Measurements from ENCODE around the gene CKAP4.
"Not testable (repeated sequence)": the region's sequence is repeated elsewhere in the genome, so short reads cannot be mapped to it uniquely, and the experiment has no call there.

Gene CKAP4

GRCh38 chr12:106289196-106289681, 41.4 kb upstream of the CKAP4 start:
- TF ChIP-seq CTCF (conservative IDR thresholded peaks at IDR 0.05; ENCODE audit: control insufficient read depth, insufficient read depth, low read depth, low read length), result no peak
- no peak overlapping the region for H3K4me3 ChIP-seq (ENCODE audit: control insufficient read depth, low read depth, low read length)
- DNase-seq (ENCODE audit: low read depth), result no peak

DNA sequence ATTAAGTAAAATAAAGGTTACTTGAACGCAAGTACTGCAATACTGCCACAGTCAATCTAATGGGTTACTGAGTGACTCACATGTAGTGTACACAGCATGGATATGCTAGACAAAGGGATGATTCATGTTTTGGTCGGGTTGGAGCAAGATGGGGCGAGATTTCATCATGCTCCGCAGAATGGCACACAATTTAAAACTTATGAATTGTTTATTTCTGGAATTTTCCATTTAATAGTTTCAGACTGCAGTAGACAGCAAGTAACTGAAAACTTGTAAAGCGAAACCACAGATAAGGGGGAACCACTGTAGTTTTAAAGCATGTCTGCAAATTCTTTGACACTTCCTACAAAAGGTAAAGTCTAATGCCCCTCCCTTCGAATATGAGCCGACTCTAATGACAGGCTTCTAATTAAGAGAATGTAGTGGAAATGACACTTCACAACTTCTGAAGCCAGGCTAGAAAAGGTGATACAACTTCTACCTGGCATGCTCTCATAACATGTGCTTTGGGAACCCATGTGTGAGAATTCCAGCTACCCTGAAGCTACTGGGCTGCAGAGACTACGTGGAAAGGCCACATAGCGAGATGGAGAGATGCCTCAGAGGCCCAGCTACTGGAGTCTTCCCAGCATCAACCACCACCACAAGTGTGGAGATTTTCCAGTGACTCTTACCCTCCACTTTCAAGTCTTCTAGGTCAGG, 40.8 kb upstream of the CKAP4 start:
- no peak overlapping the region for H3K4me3 ChIP-seq (ENCODE audit: control insufficient read depth, low read depth, low read length)
- peak; percentile 94 for DNase-seq (ENCODE audit: low read depth)
- no peak for TF ChIP-seq CTCF (conservative IDR thresholded peaks at IDR 0.05; ENCODE audit: control insufficient read depth, insufficient read depth, low read depth, low read length)

GRCh38 chr12:106288101-106288493, 40.3 kb upstream of the CKAP4 start:
- TF ChIP-seq CTCF (conservative IDR thresholded peaks at IDR 0.05; ENCODE audit: control insufficient read depth, insufficient read depth, low read depth, low read length), result no peak
- no peak overlapping the region for H3K4me3 ChIP-seq (ENCODE audit: control insufficient read depth, low read depth, low read length)
- no peak for DNase-seq (ENCODE audit: low read depth)

GRCh38 chr12:106287364-106287763, 39.5 kb upstream of the CKAP4 start:
- DNase-seq (ENCODE audit: low read depth), result no peak
- H3K4me3 ChIP-seq (ENCODE audit: control insufficient read depth, low read depth, low read length), result no peak overlapping the region
- no peak for TF ChIP-seq CTCF (conservative IDR thresholded peaks at IDR 0.05; ENCODE audit: control insufficient read depth, insufficient read depth, low read depth, low read length)

- DNase-seq (ENCODE audit: low read depth), result not testable (repeated sequence)
These were observed 38.8 kb upstream of the CKAP4 start for GRCh38 chr12:106286576-106287162.

DNA sequence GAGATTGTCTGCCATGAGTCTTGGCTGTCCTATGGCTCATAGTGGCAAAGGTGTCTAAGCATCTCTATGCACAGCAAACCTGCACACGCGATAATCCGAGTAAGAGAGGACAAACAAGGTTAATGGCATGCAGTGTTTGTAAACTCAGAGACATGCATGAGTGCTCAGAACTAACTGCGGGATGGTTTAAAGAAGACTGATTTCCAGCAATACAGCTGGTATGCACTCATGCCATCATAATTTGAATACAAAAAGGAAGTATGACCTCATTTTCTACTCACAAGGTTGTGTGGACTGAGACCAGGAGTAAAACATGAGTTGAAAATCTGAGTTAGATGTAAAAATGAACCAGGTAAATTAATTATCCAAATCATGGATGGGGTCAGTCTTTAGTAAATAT, 38.2 kb upstream of the CKAP4 start:
- no peak overlapping the region for H3K4me3 ChIP-seq (ENCODE audit: control insufficient read depth, low read depth, low read length)
- no peak for DNase-seq (ENCODE audit: low read depth)
- TF ChIP-seq CTCF (conservative IDR thresholded peaks at IDR 0.05; ENCODE audit: control insufficient read depth, insufficient read depth, low read depth, low read length), result no peak

More at GRCh38 chr12:106286576-106287162, 38.8 kb upstream of the CKAP4 start:
- H3K4me3 ChIP-seq (ENCODE audit: control insufficient read depth, low read depth, low read length), result not testable (repeated sequence)

DNA sequence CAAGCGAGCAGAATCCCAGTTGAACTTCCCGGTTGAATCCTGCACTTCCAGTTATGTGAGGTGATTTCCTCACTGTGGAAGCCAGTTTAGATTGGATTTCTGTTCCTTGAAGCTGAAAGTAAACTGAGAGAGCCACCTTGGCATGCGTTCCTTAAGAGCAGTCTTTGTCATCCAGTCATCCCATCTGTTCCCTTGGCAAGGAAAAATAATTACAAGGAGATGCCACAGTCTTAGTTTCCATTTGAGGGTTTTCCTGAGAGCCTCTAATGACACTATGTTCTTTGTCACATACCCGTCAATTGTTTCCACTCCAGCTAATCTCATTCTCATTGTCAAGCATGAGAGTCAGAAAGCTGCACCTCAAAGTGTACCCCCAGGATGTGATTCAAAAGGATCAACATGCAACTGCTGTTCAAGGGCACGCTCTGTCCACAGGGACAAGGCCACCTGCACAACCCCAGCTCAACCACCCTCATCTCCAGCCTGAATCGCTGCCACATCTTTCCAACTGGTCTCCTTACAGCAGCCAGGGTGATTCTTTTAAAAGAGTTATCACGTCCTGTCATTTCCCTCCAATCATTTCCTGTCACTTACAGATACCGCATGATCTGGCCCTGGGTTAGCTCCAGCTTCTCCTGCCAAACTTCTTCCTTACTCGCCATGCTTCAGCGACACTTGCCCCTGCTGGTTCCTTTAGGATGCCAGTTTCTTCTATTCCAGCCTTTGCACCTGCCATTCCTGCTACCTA, 36.7 kb upstream of the CKAP4 start:
- no peak for DNase-seq (ENCODE audit: low read depth)
- H3K4me3 ChIP-seq (ENCODE audit: control insufficient read depth, low read depth, low read length), result no peak overlapping the region
- TF ChIP-seq CTCF (conservative IDR thresholded peaks at IDR 0.05; ENCODE audit: control insufficient read depth, insufficient read depth, low read depth, low read length), result no peak

Measured in fibroblast of mammary gland (primary cell).